MM.1S (cell line): ENCODE data around the gene CA10.

ENCODE experiments used
- CTCF ChIP-seq: fragments of 300-600 bp; sonication (generic); IDR thresholded peaks from 2 replicates; pipeline ENCODE4 v1.5.1; 2016; ENCODE audit warnings: antibody characterized with exemption, low read length, mixed read lengths
- EZH2 ChIP-seq: fragments of 300-600 bp; sonication (generic); optimal IDR thresholded peaks from 2 replicates; pipeline ENCODE3; 2017; ENCODE audit warnings: low read depth, mild to moderate bottlenecking, antibody characterized with exemption, low read length, mixed read lengths
- EZH2phosphoT487 ChIP-seq: fragments of 300-600 bp; sonication (generic); IDR thresholded peaks from 2 replicates; pipeline ENCODE4 v1.6.1; 2018; ENCODE audit warnings: antibody characterized with exemption, low read length

GRCh38 chr17:51992864-51993416 lies 165.6 kb downstream of the CA10 start:
- TF ChIP-seq EZH2phosphoT487 (no peak), CTCF (no peak), EZH2 (no peak)
